OCI-LY3 (cell line): ENCODE data around the gene SPI1.

Experiments
- H2AFZ ChIP-seq: fragments of 200-600, 300-600 bp; shearing (Covaris generic); 2 replicates; pipeline ENCODE4 v1.6.0; 2014; ENCODE audit warnings: antibody characterized with exemption, low read depth, low read length
- H3K27ac ChIP-seq: fragments of 200-600, 300-600 bp; sonication (generic); 2 replicates; pipeline ENCODE4 v1.5.1; 2014; ENCODE audit warnings: mild to moderate bottlenecking, low read length, moderate library complexity, mixed read lengths
- H3K27me3 ChIP-seq: fragments of 200-600, 300-600 bp; sonication (generic); 2 replicates; pipeline ENCODE4 v1.6.1; 2014; ENCODE audit warnings: low read depth, low read length, mixed read lengths
- H3K36me3 ChIP-seq: fragments of 200-600, 300-600 bp; sonication (generic); replicated peaks from 2 replicates; pipeline ENCODE3; 2014; ENCODE audit warnings: low read depth, low read length, mixed read lengths
- H3K4me1 ChIP-seq: fragments of 300-600, 200-600 bp; sonication (generic); 2 replicates; pipeline ENCODE4 v1.6.1; 2014; ENCODE audit warnings: low read length, mixed read lengths
- H3K4me2 ChIP-seq: fragments of 200-600, 300-600 bp; sonication (generic); 2 replicates; pipeline ENCODE4 v1.6.1; 2014; ENCODE audit warnings: low read length, mixed read lengths
- H3K4me3 ChIP-seq: fragments of 300-600, 200-600 bp; sonication (generic); 2 replicates; pipeline ENCODE4 v1.5.1; 2014; ENCODE audit warnings: antibody characterized with exemption, mild to moderate bottlenecking, low read length, moderate library complexity
- H3K79me2 ChIP-seq: fragments of 300-600, 200-600 bp; shearing (Covaris generic); 2 replicates; pipeline ENCODE4 v1.6.1; 2014; ENCODE audit warnings: mild to moderate bottlenecking, low read length, mixed read lengths
- H3K9ac ChIP-seq: fragments of 300-600, 200-600 bp; shearing (Covaris generic); 2 replicates; pipeline ENCODE4 v1.6.0; 2014; ENCODE audit warnings: mild to moderate bottlenecking, low read length, moderate library complexity
- H3K9me3 ChIP-seq: fragments of 200-600, 300-600 bp; shearing (Covaris generic); 2 replicates; pipeline ENCODE4 v1.6.1; 2014; ENCODE audit warnings: low read length, mixed read lengths; ENCODE audit not compliant: insufficient read depth
- H4K20me1 ChIP-seq: fragments of 200-600, 300-600 bp; sonication (generic); 2 replicates; pipeline ENCODE4 v1.6.1; 2016; ENCODE audit warnings: low read length, mixed read lengths; ENCODE audit not compliant: insufficient read depth
- CTCF ChIP-seq: fragments of 200-600, 300-600 bp; sonication (generic); IDR thresholded peaks from 2 replicates; pipeline ENCODE4 v1.5.1; 2014; ENCODE audit warnings: antibody characterized with exemption, low read length, low read depth
- EZH2phosphoT487 ChIP-seq: fragments of 200-600 bp; shearing (Covaris generic); IDR thresholded peaks from 2 replicates; pipeline ENCODE4 v1.6.1; 2018; ENCODE audit warnings: antibody characterized with exemption, mixed run types, low read depth

Gene SPI1

GRCh38 chr11:47376107-47376524 is 2.2 kb downstream of the SPI1 start:
- Histone ChIP-seq H3K79me2 (peaks cover 32% of the 10 kb centered on the region), H3K27ac (no peak overlapping the region), H3K4me1 (peaks cover 22% of the 10 kb centered on the region), H3K9me3 (no peaks in the 10 kb centered on the region), H3K4me2 (peak overlapping the region; percentile 92), H2AFZ (no peak overlapping the region), H3K9ac (no peak overlapping the region), H3K36me3 (peaks cover 9% of the 10 kb centered on the region), H3K27me3 (no peaks in the 10 kb centered on the region), H3K4me3 (no peak overlapping the region), H4K20me1 (no peaks in the 10 kb centered on the region)
- TF ChIP-seq EZH2phosphoT487 (no peak), CTCF (no peak)

GRCh38 chr11:47375546-47376085 is 2.7 kb downstream of the SPI1 start:
- Histone ChIP-seq H3K9me3 (no peaks in the 10 kb centered on the region), H3K27ac (no peak overlapping the region), H3K9ac (no peak overlapping the region), H3K4me3 (no peak overlapping the region), H3K4me1 (peaks cover 22% of the 10 kb centered on the region), H2AFZ (no peak overlapping the region), H3K36me3 (peaks cover 9% of the 10 kb centered on the region), H3K79me2 (peaks cover 32% of the 10 kb centered on the region), H4K20me1 (no peaks in the 10 kb centered on the region), H3K27me3 (no peaks in the 10 kb centered on the region), H3K4me2 (no peak overlapping the region)
- TF ChIP-seq EZH2phosphoT487 (no peak), CTCF (no peak)

GRCh38 chr11:47375020-47375419 is 3.3 kb downstream of the SPI1 start:
- Histone ChIP-seq H3K79me2 (peaks cover 32% of the 10 kb centered on the region), H3K36me3 (peaks cover 9% of the 10 kb centered on the region), H3K27me3 (no peaks in the 10 kb centered on the region), H3K9me3 (no peaks in the 10 kb centered on the region), H3K9ac (no peak overlapping the region), H3K4me3 (no peak overlapping the region), H3K4me1 (peaks cover 22% of the 10 kb centered on the region), H3K4me2 (no peak overlapping the region), H4K20me1 (no peaks in the 10 kb centered on the region), H3K27ac (no peak overlapping the region), H2AFZ (no peak overlapping the region)
- no peak for TF ChIP-seq EZH2phosphoT487
- TF ChIP-seq CTCF = no peak

GRCh38 chr11:47374720-47375019 is 3.7 kb downstream of the SPI1 start:
- no peaks in the 10 kb centered on the region for H3K9me3 ChIP-seq
- no peaks in the 10 kb centered on the region for H3K27me3 ChIP-seq
- H3K4me3 ChIP-seq = no peak overlapping the region
- no peak overlapping the region for H2AFZ ChIP-seq
- H3K4me1 ChIP-seq = peaks cover 22% of the 10 kb centered on the region
- H3K4me2 ChIP-seq = no peak overlapping the region
- TF ChIP-seq EZH2phosphoT487 (no peak), CTCF (no peak)
- H3K27ac ChIP-seq = no peak overlapping the region
- H3K36me3 ChIP-seq = peaks cover 9% of the 10 kb centered on the region
- no peak overlapping the region for H3K9ac ChIP-seq
- no peaks in the 10 kb centered on the region for H4K20me1 ChIP-seq
- peaks cover 32% of the 10 kb centered on the region for H3K79me2 ChIP-seq
